ENCODE data around the gene UBAC2.

DNA sequence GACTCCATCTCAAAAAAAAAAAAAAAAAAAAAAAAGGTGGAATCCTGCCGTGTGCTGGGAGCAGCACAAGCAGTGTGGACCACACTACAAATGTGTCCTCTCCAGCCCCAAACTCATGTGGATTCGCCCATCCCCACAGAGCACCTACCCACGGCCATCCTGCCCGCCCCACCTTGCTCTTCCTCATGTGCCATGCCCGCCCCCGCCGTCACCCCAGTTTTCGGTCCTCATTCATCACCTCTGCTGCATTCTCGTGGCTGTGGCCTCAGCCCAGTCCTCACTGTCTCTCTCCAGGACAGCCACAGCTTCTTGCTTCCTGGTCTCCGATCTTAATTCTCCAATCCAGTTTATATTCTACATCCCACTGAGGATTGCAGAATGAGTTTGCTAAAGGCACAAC lies 220.6 kb downstream of the UBAC2 start:
- TF ChIP-seq EZH2phosphoT487 (IDR thresholded peaks at IDR 0.05; ENCODE audit: low read depth, severe bottlenecking, unreplicated experiment) = no peak
- TF ChIP-seq EZH2 (IDR thresholded peaks at IDR 0.05; ENCODE audit: borderline replicate concordance) = no peak
- TF ChIP-seq CTCF (IDR thresholded peaks at IDR 0.05; ENCODE audit: poor library complexity) = no peak

All from hepatocyte (in vitro differentiated cells).